CD4-positive, alpha-beta T cell (primary cell): ENCODE data around the gene KRTAP5-1. TPM values are rescaled to one million over a fixed set of nuclear protein-coding genes. Genes with fewer than 3 reads are reported as not detected.

ENCODE experiments used
- ATAC-seq: fragments of 200-7000 bp; cut with Tn5 transposase; one replicate; pipeline ENCODE4 v1.10.0; 2022; ENCODE audit warnings: mild to moderate bottlenecking; ENCODE audit not compliant: poor library complexity
- CTCF ChIA-PET: fragments of 350-600 bp; sonication (Branson Sonifier 250); formaldehyde crosslinking; loops from one replicate; lab custom pipeline; 2021; ENCODE audit warnings: antibody characterized with exemption, inconsistent platforms; lab: Charles Lee
- POLR2A ChIA-PET: fragments of 350-600 bp; sonication (Branson Sonifier 250); formaldehyde crosslinking; loops from one replicate; lab custom pipeline; 2021; ENCODE audit warnings: antibody characterized with exemption, inconsistent platforms; lab: Charles Lee
- DNase-seq, 14 experiments: peaks; one replicate each; pipeline ENCODE4 v3.0.0-alpha.2; 2013 to 2020; ENCODE audit warnings: mixed read lengths in 2 of 14
- H3K27ac ChIP-seq, 2 donors: one replicate each; pipeline versions ENCODE4 v1.5.1 to v1.7.0; 2013; ENCODE audit warnings: low read length in 2 of 2, low read depth in 1 of 2, mild to moderate bottlenecking in 1 of 2
- H3K27me3 ChIP-seq, 2 experiments: 1 replicate in 1 of 2; 2 replicates in 1 of 2; pipeline versions ENCODE4 v1.6.1 to v1.7.0; 2013; ENCODE audit warnings: low read length in 2 of 2, control low read depth in 1 of 2, mild to moderate bottlenecking in 1 of 2, moderate library complexity in 1 of 2; ENCODE audit not compliant: insufficient read depth in 2 of 2, control insufficient read depth in 1 of 2
- H3K36me3 ChIP-seq: one replicate; pipeline ENCODE4 v1.6.1; 2013; ENCODE audit warnings: low read length, control low read depth; ENCODE audit not compliant: insufficient read depth
- H3K4me1 ChIP-seq: one replicate; pipeline ENCODE4 v1.6.1; 2013; ENCODE audit warnings: low read length, control low read depth; ENCODE audit not compliant: insufficient read depth
- H3K4me3 ChIP-seq: one replicate; pipeline ENCODE4 v1.5.1; 2013; ENCODE audit warnings: mild to moderate bottlenecking, low read length, moderate library complexity
- H3K9me3 ChIP-seq, 2 experiments: 1 replicate in 1 of 2; 2 replicates in 1 of 2; pipeline versions ENCODE4 v1.6.1 to v1.7.0; 2013; ENCODE audit warnings: low read length in 2 of 2, mild to moderate bottlenecking in 2 of 2, control low read depth in 1 of 2, moderate library complexity in 1 of 2; ENCODE audit not compliant: control insufficient read depth in 1 of 2, insufficient read depth in 1 of 2
- H3K27ac Mint-ChIP-seq: one replicate; pipeline ENCODE4 v1.8.0; 2020; ENCODE audit warnings: mixed read lengths
- H3K27me3 Mint-ChIP-seq: one replicate; pipeline ENCODE4 v1.8.0; 2021; ENCODE audit warnings: mixed read lengths
- H3K36me3 Mint-ChIP-seq: one replicate; pipeline ENCODE4 v1.8.0; 2021; ENCODE audit warnings: low read depth, mixed read lengths
- H3K4me1 Mint-ChIP-seq: one replicate; pipeline ENCODE4 v1.8.0; 2021; ENCODE audit warnings: low read depth, mixed read lengths
- H3K4me3 Mint-ChIP-seq: one replicate; pipeline ENCODE4 v1.8.0; 2020; ENCODE audit warnings: mild to moderate bottlenecking, mixed read lengths
- H3K9me3 Mint-ChIP-seq: one replicate; pipeline ENCODE4 v1.8.0; 2020; ENCODE audit warnings: mixed read lengths
- CTCF ChIP-seq: fragments of 200-600 bp; IDR thresholded peaks from one replicate; pipeline ENCODE4 v1.8.0; 2022; ENCODE audit warnings: antibody characterized with exemption, mild to moderate bottlenecking
- intact Hi-C, 2 experiments: fragments of 100-400 bp; cut with DNase I in 1 of 2; cut with micrococcal nuclease in 1 of 2; formaldehyde crosslinking; loops; one replicate each; pipeline versions ENCODE4 v1.15.1 to v1.9.0; 2023 to 2025; cut with DNase I, micrococcal nuclease
- total RNA-seq, 174 experiments: library from RNA in 2 of 174; stranded (reverse) in 2 of 174; gene quantifications; one replicate each; pipeline ENCODE4 v1.2.3 and lab custom pipeline; 2021 to 2026

The KRTAP5-1 gene
- total RNA-seq, 2 experiments from 2014 or later, result not detected

DNA sequence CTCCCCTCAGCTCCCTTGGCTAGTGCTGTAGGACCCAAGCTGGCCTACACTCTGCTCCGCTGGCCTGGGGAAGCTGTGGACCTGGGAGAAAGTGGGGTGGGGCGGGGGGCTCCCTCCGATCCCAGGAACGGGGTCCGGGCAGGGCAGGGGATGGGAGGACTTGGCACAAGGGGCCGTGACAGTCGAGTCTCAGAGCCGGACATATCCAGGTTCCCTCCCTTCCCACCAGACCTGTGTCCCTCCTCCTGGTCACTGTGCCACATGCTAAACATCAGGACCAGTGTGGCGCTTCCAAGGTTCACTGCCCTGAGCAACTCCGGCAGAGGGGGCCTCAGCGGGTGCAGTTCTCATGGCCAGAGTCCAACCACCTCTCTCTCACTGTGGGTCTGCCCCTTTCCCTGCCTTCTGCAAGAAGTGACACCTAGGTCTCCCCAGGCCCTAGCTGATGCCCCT is 15.1 kb downstream of the KRTAP5-1 start:
- no peaks in the 10 kb centered on the region for H3K36me3 Mint-ChIP-seq
- no peak overlapping the region for H3K27ac ChIP-seq

DNA sequence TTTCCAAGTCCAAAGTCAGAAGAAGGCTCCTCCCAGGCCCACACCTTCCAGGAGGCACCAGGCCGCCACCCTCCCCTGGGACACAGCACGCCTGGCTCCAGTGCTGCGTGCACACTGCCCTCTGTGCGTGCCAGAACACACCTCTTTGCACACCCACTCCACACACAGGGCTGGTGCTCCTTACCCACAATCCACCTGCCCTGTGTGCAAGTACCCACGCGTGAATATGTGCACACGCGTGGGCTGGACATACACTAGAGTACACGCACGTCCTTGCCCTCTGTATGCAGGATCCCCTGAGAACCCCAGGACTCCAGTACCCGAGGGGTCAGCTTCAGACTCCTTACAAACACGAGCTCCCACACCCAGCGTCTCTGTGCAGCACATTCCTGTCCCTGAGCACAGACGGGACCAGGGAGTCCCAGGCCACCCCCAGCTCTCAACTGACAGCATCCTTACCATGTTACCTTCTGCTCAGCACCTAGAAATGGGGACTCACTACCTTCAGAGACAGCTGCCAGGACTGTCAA is 15.8 kb downstream of the KRTAP5-1 start:
- intact Hi-C loops, result no loop called here
- no peak overlapping the region for H3K27ac ChIP-seq
- Mint-ChIP-seq H3K27me3 (no peaks in the 10 kb centered on the region), H3K4me1 (peaks cover 24% of the 10 kb centered on the region), H3K27ac (peak overlapping the region; percentile 68), H3K9me3 (no peaks in the 10 kb centered on the region), H3K36me3 (no peaks in the 10 kb centered on the region), H3K4me3 (peak overlapping the region; percentile 83)
- peaks cover 43% of the 10 kb centered on the region for H3K4me1 ChIP-seq
- no peak for TF ChIP-seq CTCF
- no peak for ATAC-seq
- DNase-seq, result peak in 3 of 14 experiments; percentile 19 to 37 (median 20)
- no peaks in the 10 kb centered on the region for H3K9me3 ChIP-seq
- no peaks in the 10 kb centered on the region for H3K27me3 ChIP-seq
- ChIA-PET POLR2A (no interaction called here), CTCF (interaction anchor here (0.7 to 1.4 kb wide), 3 partner anchors 23 to 26 kb away, joined by 3 to 4 read pairs (median 4); no protein-coding TSS in a partner anchor)
- no peak overlapping the region for H3K4me3 ChIP-seq
- no peaks in the 10 kb centered on the region for H3K36me3 ChIP-seq

More for the DNA sequence above, 15.1 kb downstream of the KRTAP5-1 start:
- Histone ChIP-seq H3K4me1 (peaks cover 45% of the 10 kb centered on the region), H3K36me3 (no peaks in the 10 kb centered on the region), H3K4me3 (no peak overlapping the region), H3K27me3 (no peaks in the 10 kb centered on the region), H3K9me3 (no peaks in the 10 kb centered on the region)
- Mint-ChIP-seq H3K4me1 (peaks cover 24% of the 10 kb centered on the region), H3K9me3 (no peaks in the 10 kb centered on the region), H3K4me3 (peak overlapping the region; percentile 88), H3K27ac (peak overlapping the region; percentile 84), H3K27me3 (no peaks in the 10 kb centered on the region)
- intact Hi-C loops, result loop anchor here (5.0 to 10.0 kb wide), 6 partner anchors 118 to 725 kb away; partner anchors contain the start of genes CTSD (in 1 of the 2), POLR2L (in 1 of the 2), TOLLIP (in 1 of the 2) and TSPAN4 (in 1 of the 2)
- ATAC-seq, result no peak
- ChIA-PET CTCF (interaction anchor here (1.0 to 1.4 kb wide), 2 partner anchors 23 to 25 kb away, joined by 4 read pairs; no protein-coding TSS in a partner anchor), POLR2A (interaction anchor here (2.2 kb wide), 1 partner anchor 23 kb away, joined by 7 read pairs; no protein-coding TSS in a partner anchor)
- TF ChIP-seq CTCF, result no peak
- peak in 1 of 14 experiments; percentile 8 for DNase-seq

GRCh38 chr11:1568441-1568911 is 16.6 kb downstream of the KRTAP5-1 start:
- POLR2A ChIA-PET, result no interaction called here
- intact Hi-C loops, result no loop called here
- Histone ChIP-seq H3K27ac (no peak overlapping the region), H3K27me3 (no peaks in the 10 kb centered on the region), H3K36me3 (no peaks in the 10 kb centered on the region), H3K9me3 (no peaks in the 10 kb centered on the region), H3K4me3 (no peak overlapping the region), H3K4me1 (peaks cover 35% of the 10 kb centered on the region)
- DNase-seq (peak in 7 of 14 experiments; percentile 21 to 81 (median 50)), ATAC-seq (no peak)
- H3K4me1 Mint-ChIP-seq, result peaks cover 17% of the 10 kb centered on the region
- H3K36me3 Mint-ChIP-seq, result no peaks in the 10 kb centered on the region
- no peak for TF ChIP-seq CTCF
- H3K4me3 Mint-ChIP-seq, result peak overlapping the region; percentile 60
- peak overlapping the region; percentile 56 for H3K27ac Mint-ChIP-seq
- no peaks in the 10 kb centered on the region for H3K27me3 Mint-ChIP-seq
- no peaks in the 10 kb centered on the region for H3K9me3 Mint-ChIP-seq
- CTCF ChIA-PET, result interaction anchor here (0.7 to 1.6 kb wide), 2 partner anchors 10 to 22 kb away, joined by 3 to 4 read pairs; no protein-coding TSS in a partner anchor
